GM21526 (cell line): ENCODE measurements around the gene BCL7B.
"Not testable (repeated sequence)": the region's sequence is repeated elsewhere in the genome, so short reads cannot be mapped to it uniquely, and the experiment has no call there.

Experiments used
- ATAC-seq: cut with Tn5 transposase; IDR thresholded peaks from one replicate; pipeline ENCODE4 v1.9.1; 2021; ENCODE audit warnings: moderate library complexity; ENCODE audit not compliant: unreplicated experiment, low FRiP score

Gene BCL7B

GRCh38 chr7:73557397-73558257, at the start of gene BCL7B:
TSS of gene BCL7B (minus strand) at chr7:73557690. CDS start at chr7:73557578, 112 bp downstream.
- peak; percentile 33 for ATAC-seq

GRCh38 chr7:73605601-73606220, 48.2 kb upstream of the BCL7B start:
- no peak for ATAC-seq

- no peak for ATAC-seq
These were observed 45.5 kb upstream of the BCL7B start for GRCh38 chr7:73602721-73603651.

GRCh38 chr7:73599916-73600315, 42.4 kb upstream of the BCL7B start:
- no peak for ATAC-seq

GRCh38 chr7:73599151-73599882, 41.8 kb upstream of the BCL7B start:
- ATAC-seq, result no peak

- ATAC-seq, result no peak
These were observed 40.7 kb upstream of the BCL7B start for GRCh38 chr7:73597978-73598782.

- ATAC-seq, result no peak
These were observed 38.9 kb upstream of the BCL7B start for GRCh38 chr7:73596191-73597065.

- ATAC-seq, result no peak
These were observed 37.9 kb upstream of the BCL7B start for GRCh38 chr7:73595358-73595757.

- ATAC-seq, result no peak
These were observed 35.9 kb upstream of the BCL7B start for GRCh38 chr7:73593207-73594045.

GRCh38 chr7:73586911-73587310, 29.4 kb upstream of the BCL7B start:
- ATAC-seq, result no peak

GRCh38 chr7:73585196-73585595, 27.7 kb upstream of the BCL7B start:
- no peak for ATAC-seq

- no peak for ATAC-seq
These were observed 25.2 kb upstream of the BCL7B start for GRCh38 chr7:73582664-73583202.

- not testable (repeated sequence) for ATAC-seq
These were observed 23.5 kb upstream of the BCL7B start for GRCh38 chr7:73581006-73581405.

GRCh38 chr7:73578342-73579128, 21.0 kb upstream of the BCL7B start, which contains the start of gene TBL2:
TSS of gene TBL2 (minus strand) at chr7:73578579. CDS start at chr7:73578549, 30 bp downstream.
- ATAC-seq, result peak; percentile 82

- no peak for ATAC-seq
These were observed 20.3 kb upstream of the BCL7B start for GRCh38 chr7:73577627-73578341.

GRCh38 chr7:73573791-73574190, 16.3 kb upstream of the BCL7B start:
- no peak for ATAC-seq
